NCI-H2107 treated with DMSO at 0.1 percent for 48 hours (cell line): ENCODE results near the gene C3orf49.

Experiments used
- DNase-seq: peaks from one replicate; lab custom pipeline; 2025; ENCODE audit not compliant: unreplicated experiment; lab: John Stamatoyannopoulos, UW

The C3orf49 gene

GRCh38 chr3:63819151-63819398, at the start of gene C3orf49:
TSS of gene C3orf49 (plus strand) at chr3:63819299. CDS start at chr3:63819472, 173 bp downstream.
- DNase-seq = no peak

DNA sequence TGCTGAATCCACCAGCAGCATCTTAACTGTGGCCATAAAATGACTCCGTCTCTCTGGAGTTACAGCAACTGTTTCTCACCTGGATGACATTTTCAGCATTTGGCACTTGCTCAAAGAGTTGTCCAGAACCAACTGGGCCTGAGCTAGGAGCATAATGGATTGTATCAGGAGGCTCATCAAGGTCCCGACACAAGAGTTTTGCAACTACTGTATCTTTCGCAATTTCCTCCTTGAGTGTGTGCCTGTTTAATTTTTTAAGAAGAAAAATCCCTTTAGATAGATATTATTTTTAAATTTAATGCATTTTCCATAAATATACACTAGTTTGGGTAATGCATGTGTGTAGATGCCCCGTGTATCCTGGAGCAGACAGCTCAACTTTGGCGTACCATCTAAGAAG, 44.3 kb upstream of the C3orf49 start:
- DNase-seq = no peak

GRCh38 chr3:63779227-63779626, 39.9 kb upstream of the C3orf49 start:
- DNase-seq = no peak

DNA sequence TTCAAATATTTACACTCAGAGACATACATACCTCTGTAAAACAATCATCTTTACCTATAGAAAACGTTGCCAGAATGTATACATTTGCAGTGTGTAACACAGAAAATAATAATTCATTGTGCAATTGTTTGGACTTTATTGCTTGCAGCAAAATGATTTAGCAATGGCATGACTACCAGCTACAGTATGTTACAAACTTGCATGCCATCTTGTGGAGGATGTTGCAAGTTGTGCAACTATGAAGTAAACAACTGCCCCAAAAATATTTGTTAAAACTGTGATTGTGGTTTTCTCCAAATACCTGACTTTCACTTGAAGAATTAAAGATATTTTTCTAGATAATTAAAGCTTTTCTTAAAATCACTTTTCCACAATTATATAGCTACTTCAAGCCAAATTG, 27.1 kb upstream of the C3orf49 start:
- no peak for DNase-seq

- DNase-seq = no peak
These were observed 23.7 kb upstream of the C3orf49 start for GRCh38 chr3:63795438-63795837.

GRCh38 chr3:63798544-63798943, 20.6 kb upstream of the C3orf49 start:
- no peak for DNase-seq

- peak; percentile 0 for DNase-seq
These were observed 20.1 kb upstream of the C3orf49 start for GRCh38 chr3:63798949-63799348.

GRCh38 chr3:63800097-63800496, 19.0 kb upstream of the C3orf49 start:
- DNase-seq = no peak

GRCh38 chr3:63803911-63804310, 15.2 kb upstream of the C3orf49 start:
- DNase-seq = no peak

DNA sequence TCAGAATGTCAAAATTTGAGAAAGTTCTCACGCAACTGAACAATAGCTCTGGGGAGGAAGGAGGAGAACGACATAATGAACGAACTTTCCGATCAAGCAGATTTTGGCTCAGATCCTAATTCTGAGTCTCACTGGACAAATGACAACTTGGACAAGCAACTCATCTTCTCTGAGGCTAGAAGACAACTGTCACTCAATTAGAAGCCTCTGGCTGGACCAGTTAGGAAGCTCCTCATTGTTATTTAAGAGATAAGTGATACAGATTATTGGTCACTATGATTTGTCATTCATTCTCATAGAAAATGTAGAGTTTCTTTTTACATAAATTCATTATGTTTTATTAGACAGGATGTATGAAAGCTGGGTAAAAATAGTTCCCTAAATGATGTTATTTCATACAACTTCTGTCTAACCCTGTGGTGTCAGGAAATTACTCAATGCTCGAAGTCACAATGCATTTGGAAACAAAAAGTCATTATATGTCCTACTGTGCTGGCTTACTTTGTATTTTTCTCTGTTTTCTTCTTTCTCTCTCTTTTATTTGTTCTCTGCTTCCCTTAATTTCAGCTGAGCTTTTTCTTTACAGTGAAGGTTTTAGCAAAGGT, 11.0 kb upstream of the C3orf49 start:
- no peak for DNase-seq

- DNase-seq = no peak
These were observed 10.5 kb upstream of the C3orf49 start for GRCh38 chr3:63808633-63809032.

DNA sequence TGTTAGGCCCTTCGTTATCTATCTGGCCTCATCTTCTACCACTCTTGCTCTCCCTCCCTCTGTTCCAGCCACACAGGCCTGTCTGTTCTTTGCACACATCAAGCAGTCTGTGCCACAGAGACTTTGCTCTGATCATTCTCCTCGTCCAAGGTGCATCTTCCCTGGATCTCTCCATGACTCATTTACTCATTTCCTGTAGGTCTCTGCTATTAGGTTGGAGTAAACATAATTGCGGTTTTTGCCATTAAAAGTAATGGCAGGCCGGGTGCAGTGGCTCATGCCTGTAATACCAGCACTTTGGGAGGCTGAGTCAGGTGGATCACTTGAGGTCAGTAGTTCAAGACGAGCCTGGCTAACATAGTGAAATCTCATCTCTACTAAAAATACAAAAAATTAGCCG, 9.5 kb upstream of the C3orf49 start:
- no peak for DNase-seq

GRCh38 chr3:63814237-63814636, 4.9 kb upstream of the C3orf49 start:
- peak; percentile 15 for DNase-seq

DNA sequence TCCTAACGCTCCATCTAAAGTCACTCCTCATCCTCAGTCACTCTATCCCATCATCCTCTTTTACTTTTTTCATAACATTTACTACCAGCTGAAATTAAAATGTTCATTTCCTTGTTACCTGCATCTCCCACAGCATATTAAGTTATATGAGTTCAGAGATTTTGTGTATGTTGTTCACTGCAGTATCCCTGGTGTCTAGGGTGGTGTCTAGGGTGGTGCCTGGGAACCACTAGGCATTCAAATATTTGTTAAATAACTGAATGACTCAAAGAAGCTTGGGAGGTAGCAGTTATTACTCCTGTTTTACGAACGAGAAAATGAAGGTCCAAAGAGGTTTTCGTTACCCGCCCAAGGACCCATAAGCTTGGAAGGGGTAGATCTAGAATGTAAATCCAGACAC, 1.9 kb upstream of the C3orf49 start:
- DNase-seq = no peak

- DNase-seq = peak; percentile 36
These were observed 583 bp upstream of the C3orf49 start for GRCh38 chr3:63818282-63819150.

DNA sequence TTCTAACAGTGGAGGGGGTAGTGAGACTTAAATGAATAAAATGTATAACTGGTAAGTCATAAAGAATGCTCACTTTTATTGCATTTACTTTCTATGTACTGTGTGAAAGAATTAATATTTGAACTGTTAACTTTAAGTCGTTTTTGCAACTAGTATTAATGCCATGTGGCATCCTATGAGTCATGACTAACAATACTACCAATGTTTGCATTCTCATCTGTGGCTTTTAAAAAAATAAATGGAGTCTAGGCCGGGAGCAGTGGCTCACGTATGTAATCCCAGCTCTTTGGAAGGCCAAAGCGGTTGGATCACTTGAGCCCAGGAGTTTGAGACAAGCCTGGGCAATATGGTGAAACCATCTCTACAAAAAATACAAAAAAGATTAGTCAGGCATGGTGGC, 5.2 kb downstream of the C3orf49 start:
- DNase-seq = no peak

- DNase-seq = no peak
These were observed 11.4 kb downstream of the C3orf49 start for GRCh38 chr3:63830526-63830925.

DNA sequence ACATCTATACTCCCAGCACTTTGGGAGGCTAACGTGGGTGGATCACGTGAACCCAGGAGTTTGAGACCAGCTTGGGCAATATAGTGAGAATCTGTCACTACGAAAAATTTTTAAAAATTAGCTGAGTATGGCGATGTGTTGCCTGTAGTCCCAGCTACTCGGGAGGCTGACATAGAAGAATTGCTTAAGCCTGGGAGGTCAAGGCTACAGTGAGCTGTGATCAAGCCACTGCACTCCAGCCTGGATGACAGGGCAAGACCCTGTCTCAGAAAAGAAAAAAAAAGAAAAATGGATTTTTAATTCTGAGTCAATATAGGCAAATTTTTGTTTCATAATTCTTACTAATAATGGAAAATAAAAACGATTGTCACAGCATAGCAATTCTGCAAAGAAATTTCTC, 13.3 kb downstream of the C3orf49 start:
- no peak for DNase-seq

DNA sequence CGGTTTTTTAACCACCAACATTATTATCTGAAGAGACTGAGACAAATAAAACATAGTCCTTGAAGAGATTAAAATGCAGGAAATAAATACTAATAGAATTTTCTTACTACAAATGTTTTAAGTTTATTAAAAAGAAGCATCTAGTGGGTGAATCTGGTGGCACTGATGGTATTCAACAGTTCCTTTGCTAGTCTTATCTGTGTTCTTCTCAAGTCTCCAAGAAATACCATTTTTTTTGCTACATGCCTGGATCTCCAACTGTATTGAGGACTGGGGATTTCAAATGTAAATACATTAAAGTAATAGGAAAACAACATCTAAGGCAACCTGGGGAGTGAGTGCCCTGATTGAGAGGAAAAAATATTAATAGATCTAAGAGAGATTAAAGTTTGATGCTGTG, 22.6 kb downstream of the C3orf49 start:
- DNase-seq = no peak

GRCh38 chr3:63842127-63842526, 23.0 kb downstream of the C3orf49 start:
- no peak for DNase-seq

DNA sequence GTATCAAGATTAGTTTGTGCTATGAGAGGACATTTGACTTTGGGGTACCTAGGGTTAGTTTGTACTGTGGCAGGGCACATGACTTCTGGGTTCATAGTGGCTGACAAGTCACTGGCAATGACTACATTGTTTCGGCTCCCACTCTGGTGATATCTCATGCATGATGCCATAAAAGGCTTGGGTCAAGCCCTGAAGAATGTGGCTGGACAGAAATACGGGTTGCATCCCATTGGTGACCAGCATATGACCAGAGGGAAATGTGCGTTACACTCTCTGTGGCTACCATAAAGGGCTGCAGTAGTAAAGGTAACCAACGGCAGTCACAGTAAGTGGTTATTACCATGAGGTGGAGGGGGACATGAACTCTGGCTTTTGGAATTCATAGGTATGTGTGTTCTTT, 26.1 kb downstream of the C3orf49 start:
- DNase-seq = no peak

- no peak for DNase-seq
These were observed 28.8 kb downstream of the C3orf49 start for GRCh38 chr3:63847718-63848450.
